H1 (cell line): ENCODE results near the gene PEX6. TPM values are rescaled to one million over a fixed set of nuclear protein-coding genes. Genes with fewer than 3 reads are reported as not detected.

Experiments used
- POLR2AphosphoS5 ChIP-seq: IDR thresholded peaks from 2 replicates; pipeline ENCODE4 v1.6.1; 2011; ENCODE audit warnings: low read depth, low read length
- SP2 ChIP-seq: IDR thresholded peaks from 2 replicates; pipeline ENCODE4 v1.6.1; 2012; ENCODE audit warnings: mild to moderate bottlenecking, low read length, inconsistent platforms
- polyA plus RNA-seq, 7 experiments: library from polyadenylated mRNA; depleted of rRNA in 3 of 7; stranded (reverse) in 5 of 7; unstranded in 2 of 7; fragments of >200 nt in 5 of 7; fragments of 200-250 nt in 2 of 7; gene quantifications; 1 replicate in 5 of 7; 2 replicates in 1 of 7; 4 replicates in 1 of 7; pipeline versions ENCODE4 v1.2.1 to v1.2.3, GENCODE V29; 2011 to 2013; ENCODE audit warnings: missing spikeins in 2 of 7, mixed read lengths in 2 of 7
- total RNA-seq: library from RNA; stranded (reverse); fragmentation: NEBNext Ultra II Directional; extraction: Animal tissue kit (Norgen Biotek cat#: 25700); gene quantifications from 2 replicates; pipeline ENCODE4 v1.2.1, GENCODE V29; 2021

The PEX6 gene
- total and polyA plus RNA-seq, 2 of the 8 experiments (the other 6 are each of a cell fraction or from before 2014, with no cell fraction given), result 6.4 to 12.5 TPM

GRCh38 chr6:43020052-43020705, 41.2 kb upstream of the PEX6 start (continued):
- TF ChIP-seq SP2 (no peak), POLR2AphosphoS5 (no peak)
